ENCODE measurements around the gene TMEM132C. TPM values are rescaled to one million over a fixed set of nuclear protein-coding genes. Genes with fewer than 3 reads are reported as not detected.

TMEM132C gene
- total RNA-seq, 1 experiment from 2014 or later: not detected

- Mint-ChIP-seq H3K9me3 (ENCODE audit: low read depth, unreplicated experiment) (peaks cover 33% of the 10 kb centered on the region), H3K36me3 (ENCODE audit: insufficient read depth, unreplicated experiment) (no peaks in the 10 kb centered on the region), H3K4me3 (ENCODE audit: low read depth, unreplicated experiment) (no peak overlapping the region), H3K27me3 (ENCODE audit: unreplicated experiment) (no peaks in the 10 kb centered on the region), H3K4me1 (ENCODE audit: low read depth, unreplicated experiment) (no peaks in the 10 kb centered on the region), H3K27ac (ENCODE audit: unreplicated experiment) (no peak overlapping the region)
- DNase-seq: no peak
- intact Hi-C loops (cut with micrococcal nuclease; ENCODE audit: unreplicated experiment): no loop called here
- BruUV-seq (replicated peaks): no TSS peak
- TF ChIP-seq, protein P1, sequence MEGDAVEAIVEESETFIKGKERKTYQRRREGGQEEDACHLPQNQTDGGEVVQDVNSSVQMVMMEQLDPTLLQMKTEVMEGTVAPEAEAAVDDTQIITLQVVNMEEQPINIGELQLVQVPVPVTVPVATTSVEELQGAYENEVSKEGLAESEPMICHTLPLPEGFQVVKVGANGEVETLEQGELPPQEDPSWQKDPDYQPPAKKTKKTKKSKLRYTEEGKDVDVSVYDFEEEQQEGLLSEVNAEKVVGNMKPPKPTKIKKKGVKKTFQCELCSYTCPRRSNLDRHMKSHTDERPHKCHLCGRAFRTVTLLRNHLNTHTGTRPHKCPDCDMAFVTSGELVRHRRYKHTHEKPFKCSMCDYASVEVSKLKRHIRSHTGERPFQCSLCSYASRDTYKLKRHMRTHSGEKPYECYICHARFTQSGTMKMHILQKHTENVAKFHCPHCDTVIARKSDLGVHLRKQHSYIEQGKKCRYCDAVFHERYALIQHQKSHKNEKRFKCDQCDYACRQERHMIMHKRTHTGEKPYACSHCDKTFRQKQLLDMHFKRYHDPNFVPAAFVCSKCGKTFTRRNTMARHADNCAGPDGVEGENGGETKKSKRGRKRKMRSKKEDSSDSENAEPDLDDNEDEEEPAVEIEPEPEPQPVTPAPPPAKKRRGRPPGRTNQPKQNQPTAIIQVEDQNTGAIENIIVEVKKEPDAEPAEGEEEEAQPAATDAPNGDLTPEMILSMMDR (IDR thresholded peaks at IDR 0.05; ENCODE audit: unreplicated experiment): no peak
- CTCF ChIA-PET: interaction anchor here (0.5 kb wide), 1 partner anchor 1726 kb away, joined by 4 read pairs; no protein-coding TSS in a partner anchor
Measured at GRCh38 chr12:128312661-128313060, 45.7 kb downstream of the TMEM132C start.

GRCh38 chr12:128313931-128314330 lies 47.0 kb downstream of the TMEM132C start:
- H3K27me3 Mint-ChIP-seq (ENCODE audit: unreplicated experiment): no peaks in the 10 kb centered on the region
- no peak for DNase-seq
- H3K4me3 Mint-ChIP-seq (ENCODE audit: low read depth, unreplicated experiment): no peak overlapping the region
- H3K27ac Mint-ChIP-seq (ENCODE audit: unreplicated experiment): no peak overlapping the region
- BruUV-seq (replicated peaks): no TSS peak
- no peaks in the 10 kb centered on the region for H3K36me3 Mint-ChIP-seq (ENCODE audit: insufficient read depth, unreplicated experiment)
- H3K4me1 Mint-ChIP-seq (ENCODE audit: low read depth, unreplicated experiment): no peaks in the 10 kb centered on the region
- TF ChIP-seq, protein P1 (IDR thresholded peaks at IDR 0.05; ENCODE audit: unreplicated experiment): no peak
- intact Hi-C loops (cut with micrococcal nuclease; ENCODE audit: unreplicated experiment): no loop called here
- H3K9me3 Mint-ChIP-seq (ENCODE audit: low read depth, unreplicated experiment): peaks cover 33% of the 10 kb centered on the region
- CTCF ChIA-PET: no interaction called here

DNA sequence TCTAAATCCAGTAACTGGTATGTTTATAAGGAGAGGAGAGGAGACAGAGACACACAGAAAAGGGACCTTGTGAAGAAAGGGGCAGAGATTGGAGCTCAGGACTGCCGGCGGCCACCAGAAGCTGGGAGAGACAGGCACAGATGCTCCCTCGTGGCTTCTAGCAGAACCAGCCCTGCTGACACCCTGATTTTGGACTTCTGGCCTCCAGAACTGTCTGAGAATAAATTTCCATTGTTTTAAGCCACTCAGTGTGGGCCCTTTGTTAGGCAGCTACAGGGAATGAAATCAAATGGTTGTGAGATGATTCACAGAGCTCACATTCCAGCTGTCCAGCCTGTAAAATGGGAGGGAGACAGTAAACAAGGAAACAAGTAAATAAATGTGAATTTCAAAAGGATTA lies 47.6 kb downstream of the TMEM132C start:
- Mint-ChIP-seq H3K4me3 (ENCODE audit: low read depth, unreplicated experiment) (no peak overlapping the region), H3K9me3 (ENCODE audit: low read depth, unreplicated experiment) (peaks cover 32% of the 10 kb centered on the region), H3K36me3 (ENCODE audit: insufficient read depth, unreplicated experiment) (no peaks in the 10 kb centered on the region), H3K4me1 (ENCODE audit: low read depth, unreplicated experiment) (no peaks in the 10 kb centered on the region), H3K27ac (ENCODE audit: unreplicated experiment) (no peak overlapping the region), H3K27me3 (ENCODE audit: unreplicated experiment) (no peaks in the 10 kb centered on the region)
- DNase-seq: no peak
- no TSS peak for BruUV-seq (replicated peaks)
- intact Hi-C loops (cut with micrococcal nuclease; ENCODE audit: unreplicated experiment): no loop called here
- CTCF ChIA-PET: no interaction called here
- TF ChIP-seq, protein P1 (IDR thresholded peaks at IDR 0.05; ENCODE audit: unreplicated experiment): no peak

DNA sequence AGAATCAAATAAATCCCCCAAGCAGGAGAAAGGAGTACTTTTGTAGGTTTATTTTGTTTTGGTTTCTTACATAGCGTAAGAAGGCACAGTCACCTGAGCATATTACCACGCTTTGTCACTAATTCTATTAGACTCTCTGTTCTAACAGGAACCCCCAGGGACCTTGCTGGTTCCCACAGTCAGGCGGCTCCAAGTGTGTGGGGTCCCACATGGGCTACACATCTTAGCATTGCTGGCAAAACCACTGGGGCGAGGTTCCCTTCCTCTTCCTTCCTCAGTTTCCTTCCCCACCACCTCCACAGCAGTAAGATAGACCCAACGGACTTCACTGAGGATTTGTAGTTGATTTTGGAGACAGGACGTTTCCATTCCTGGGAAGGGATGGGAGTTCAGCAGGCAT lies 49.1 kb downstream of the TMEM132C start:
- CTCF ChIA-PET: no interaction called here
- BruUV-seq (replicated peaks): no TSS peak
- TF ChIP-seq, protein P1 (IDR thresholded peaks at IDR 0.05; ENCODE audit: unreplicated experiment): no peak

More for the DNA sequence above, 49.1 kb downstream of the TMEM132C start:
- intact Hi-C loops (cut with micrococcal nuclease; ENCODE audit: unreplicated experiment): no loop called here
- Mint-ChIP-seq H3K27me3 (ENCODE audit: unreplicated experiment) (no peaks in the 10 kb centered on the region), H3K36me3 (ENCODE audit: insufficient read depth, unreplicated experiment) (no peaks in the 10 kb centered on the region), H3K4me1 (ENCODE audit: low read depth, unreplicated experiment) (no peaks in the 10 kb centered on the region), H3K27ac (ENCODE audit: unreplicated experiment) (no peak overlapping the region), H3K9me3 (ENCODE audit: low read depth, unreplicated experiment) (peaks cover 29% of the 10 kb centered on the region), H3K4me3 (ENCODE audit: low read depth, unreplicated experiment) (no peak overlapping the region)
- DNase-seq: no peak
